ENCODE results near the gene CLNS1A.

DNA sequence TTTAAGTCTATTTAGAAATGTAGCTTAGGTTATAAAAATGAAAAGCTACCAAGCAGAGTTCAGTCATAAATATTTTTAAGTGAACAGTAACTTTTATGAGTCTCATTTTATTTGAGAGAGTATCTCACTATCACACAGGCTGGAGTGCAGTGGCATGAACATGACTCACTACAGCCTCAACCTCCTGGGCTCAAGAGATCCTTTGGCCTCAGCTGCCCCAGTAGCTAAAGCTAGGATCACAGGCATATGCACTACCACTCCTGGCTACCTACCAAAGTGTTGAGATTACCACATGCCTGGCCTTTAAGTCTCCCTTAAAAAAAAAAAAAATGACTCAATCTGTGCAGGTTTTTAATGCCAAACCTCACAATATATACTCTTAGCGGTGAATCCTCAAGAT is 34.7 kb upstream of the CLNS1A start:
- TF ChIP-seq, protein P1, sequence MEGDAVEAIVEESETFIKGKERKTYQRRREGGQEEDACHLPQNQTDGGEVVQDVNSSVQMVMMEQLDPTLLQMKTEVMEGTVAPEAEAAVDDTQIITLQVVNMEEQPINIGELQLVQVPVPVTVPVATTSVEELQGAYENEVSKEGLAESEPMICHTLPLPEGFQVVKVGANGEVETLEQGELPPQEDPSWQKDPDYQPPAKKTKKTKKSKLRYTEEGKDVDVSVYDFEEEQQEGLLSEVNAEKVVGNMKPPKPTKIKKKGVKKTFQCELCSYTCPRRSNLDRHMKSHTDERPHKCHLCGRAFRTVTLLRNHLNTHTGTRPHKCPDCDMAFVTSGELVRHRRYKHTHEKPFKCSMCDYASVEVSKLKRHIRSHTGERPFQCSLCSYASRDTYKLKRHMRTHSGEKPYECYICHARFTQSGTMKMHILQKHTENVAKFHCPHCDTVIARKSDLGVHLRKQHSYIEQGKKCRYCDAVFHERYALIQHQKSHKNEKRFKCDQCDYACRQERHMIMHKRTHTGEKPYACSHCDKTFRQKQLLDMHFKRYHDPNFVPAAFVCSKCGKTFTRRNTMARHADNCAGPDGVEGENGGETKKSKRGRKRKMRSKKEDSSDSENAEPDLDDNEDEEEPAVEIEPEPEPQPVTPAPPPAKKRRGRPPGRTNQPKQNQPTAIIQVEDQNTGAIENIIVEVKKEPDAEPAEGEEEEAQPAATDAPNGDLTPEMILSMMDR (IDR thresholded peaks at IDR 0.05), result no peak
- TF ChIP-seq EP300 (IDR thresholded peaks at IDR 0.05), result no peak

All from sigmoid colon (tissue), 4 donors.